Ascending aorta (tissue), 2 donors: Measurements from ENCODE around the gene PARVA. TPM values are rescaled to one million over a fixed set of nuclear protein-coding genes. Genes with fewer than 3 reads are reported as not detected.
A peak's percentile ranks its signal among the peaks of the same experiment; 100 is the strongest.

ENCODE experiments used
- DNase-seq, 2 donors: peaks; one replicate each; pipeline ENCODE4 v3.0.0-alpha.2; 2019; ENCODE audit warnings: low spot score in 2 of 2
- H3K27ac ChIP-seq, 2 donors: fragments of 200-600 bp; sonication (generic); one replicate each; pipeline ENCODE4 v1.5.1; 2016 to 2017; ENCODE audit warnings: mild to moderate bottlenecking in 1 of 2
- H3K27me3 ChIP-seq: fragments of 200-600 bp; sonication (generic); one replicate; pipeline ENCODE4 v1.5.1; 2017
- H3K36me3 ChIP-seq, 2 donors: fragments of 200-600 bp; sonication (generic); one replicate each; pipeline ENCODE4 v1.5.1; 2016
- H3K4me1 ChIP-seq, 2 donors: fragments of 200-600 bp; sonication (generic); one replicate each; pipeline ENCODE4 v1.5.1; 2016 to 2017; ENCODE audit warnings: mild to moderate bottlenecking in 1 of 2
- H3K4me3 ChIP-seq, 2 donors: fragments of 200-600 bp; sonication (generic); one replicate each; pipeline ENCODE4 v1.5.1; 2016 to 2017; ENCODE audit warnings: mild to moderate bottlenecking in 1 of 2
- H3K9me3 ChIP-seq, 2 donors: fragments of 200-600 bp; sonication (generic); one replicate each; pipeline ENCODE4 v1.5.1; 2016
- CTCF ChIP-seq, 3 experiments: fragments of 200-600 bp in 2 of 3; fragments of 450-650 bp in 1 of 3; sonication (generic) in 2 of 3; IDR thresholded peaks; one replicate each; pipeline ENCODE4 v1.5.1; 2016 to 2019; ENCODE audit warnings: antibody characterized with exemption in 3 of 3, mild to moderate bottlenecking in 1 of 3, moderate library complexity in 1 of 3
- intact Hi-C: fragments of 100-400 bp; cut with DNase I; formaldehyde crosslinking; loops from one replicate; pipeline ENCODE4 v1.15.1; 2023
- total RNA-seq: library from RNA; depleted of rRNA; stranded (reverse); fragments of >200 nt; gene quantifications from one replicate; pipeline ENCODE4 v1.1.0, GENCODE V29; 2016

PARVA gene
- total RNA-seq, 1 donor from 2014 or later = 51.6 TPM

GRCh38 chr11:12461516-12461915 is 84.1 kb downstream of the PARVA start:
- intact Hi-C loops = no loop called here
- Histone ChIP-seq H3K4me1 (peaks cover 0 to 43% of the 10 kb centered on the region in 2 donors), H3K27ac (no peak overlapping the region), H3K9me3 (peaks cover 0 to 14% of the 10 kb centered on the region in 2 donors), H3K36me3 (no peaks in the 10 kb centered on the region), H3K4me3 (no peak overlapping the region), H3K27me3 (no peaks in the 10 kb centered on the region)
- no peak for DNase-seq
- TF ChIP-seq CTCF (IDR thresholded peaks at IDR 0.05) = no peak

DNA sequence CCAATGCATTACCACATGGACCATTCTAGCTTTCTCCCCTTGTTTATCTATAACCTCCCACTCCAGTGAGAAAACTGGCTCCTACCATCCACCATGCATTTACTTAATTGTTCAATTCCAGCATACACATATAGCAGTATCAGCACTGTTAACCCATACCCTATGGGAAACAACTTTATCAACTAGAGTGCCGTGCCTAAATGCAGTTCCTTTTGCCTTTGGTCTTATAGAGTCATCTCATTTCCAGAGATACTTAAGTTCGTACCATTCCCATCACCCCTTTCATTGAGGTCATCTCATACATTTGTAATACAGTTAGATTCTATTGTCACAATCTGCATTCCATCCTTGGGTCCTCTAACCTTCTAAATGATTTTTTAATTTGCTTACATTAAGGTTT is 86.9 kb downstream of the PARVA start:
- Histone ChIP-seq H3K36me3 (no peaks in the 10 kb centered on the region), H3K4me1 (peaks cover 0 to 22% of the 10 kb centered on the region in 2 donors), H3K4me3 (no peak overlapping the region), H3K27ac (no peak overlapping the region), H3K27me3 (no peaks in the 10 kb centered on the region), H3K9me3 (peaks cover 0 to 14% of the 10 kb centered on the region in 2 donors)
- intact Hi-C loops = no loop called here
- TF ChIP-seq CTCF (IDR thresholded peaks at IDR 0.05) = no peak
- DNase-seq = no peak

DNA sequence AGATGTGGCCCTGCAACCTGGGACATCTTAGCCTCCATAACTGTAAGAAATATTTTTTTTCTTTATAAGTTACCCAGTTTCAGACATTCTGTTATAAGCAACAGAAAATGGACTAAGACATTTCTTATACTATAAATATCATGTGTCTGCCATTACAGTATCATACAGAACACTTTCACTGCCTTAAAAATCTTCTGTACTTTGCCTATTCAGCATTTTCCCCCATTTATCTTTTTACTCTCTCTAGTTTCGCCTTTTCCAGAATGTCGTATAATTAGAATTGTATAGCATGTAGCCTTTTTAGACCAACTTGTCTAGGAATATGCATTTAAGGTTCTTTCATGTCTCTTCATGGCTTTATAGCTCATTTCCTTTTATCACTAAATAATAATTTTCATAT is 88.0 kb downstream of the PARVA start:
- DNase-seq = no peak
- H3K4me3 ChIP-seq = no peak overlapping the region
- no peak for TF ChIP-seq CTCF (IDR thresholded peaks at IDR 0.05)
- no peaks in the 10 kb centered on the region for H3K36me3 ChIP-seq
- H3K27ac ChIP-seq = no peak overlapping the region
- H3K4me1 ChIP-seq = peaks cover 0 to 23% of the 10 kb centered on the region in 2 donors
- intact Hi-C loops = no loop called here
- peaks cover 0 to 14% of the 10 kb centered on the region in 2 donors for H3K9me3 ChIP-seq
- H3K27me3 ChIP-seq = no peaks in the 10 kb centered on the region

- no peaks in the 10 kb centered on the region for H3K27me3 ChIP-seq
- H3K27ac ChIP-seq = no peak overlapping the region
- no peak for TF ChIP-seq CTCF (IDR thresholded peaks at IDR 0.05)
- no peaks in the 10 kb centered on the region for H3K36me3 ChIP-seq
- no peak for DNase-seq
- peaks cover 4 to 18% of the 10 kb centered on the region in 2 donors for H3K4me1 ChIP-seq
- no peak overlapping the region for H3K4me3 ChIP-seq
- intact Hi-C loops = no loop called here
- peaks cover 0 to 14% of the 10 kb centered on the region in 2 donors for H3K9me3 ChIP-seq
Measured at GRCh38 chr11:12467610-12468009, 90.2 kb downstream of the PARVA start.

DNA sequence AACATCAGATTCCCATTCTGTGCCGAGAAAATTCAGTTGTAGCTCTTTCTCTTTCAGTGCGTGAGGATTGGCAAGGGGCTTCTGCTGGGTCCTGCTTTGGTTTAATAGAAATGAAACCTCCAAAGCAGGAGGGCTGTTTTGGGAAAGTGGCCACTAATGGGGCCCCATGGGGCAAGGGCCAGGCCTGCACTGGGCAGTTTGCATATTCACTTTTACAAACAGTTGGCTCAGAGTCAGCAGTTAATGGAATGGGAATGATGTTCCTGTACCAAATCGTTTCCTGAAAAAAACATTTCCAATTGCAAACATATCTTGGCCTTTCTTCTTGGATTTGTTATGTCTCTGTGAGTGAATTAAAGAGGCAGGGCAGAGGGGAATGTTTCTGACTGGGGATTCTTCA is 92.1 kb downstream of the PARVA start:
- Histone ChIP-seq H3K4me1 (peaks cover 6 to 18% of the 10 kb centered on the region in 2 donors), H3K27ac (peak overlapping the region in 1 of 2 donors; percentile 15)

More for the DNA sequence above, 92.1 kb downstream of the PARVA start:
- Histone ChIP-seq H3K27me3 (no peaks in the 10 kb centered on the region), H3K4me3 (peak overlapping the region in 1 of 2 donors; percentile 31), H3K9me3 (peaks cover 0 to 9% of the 10 kb centered on the region in 2 donors), H3K36me3 (peaks cover 0 to 8% of the 10 kb centered on the region in 2 donors)
- no peak for TF ChIP-seq CTCF (IDR thresholded peaks at IDR 0.05)
- DNase-seq = no peak
- intact Hi-C loops = no loop called here
